OCI-LY7 (cell line): ENCODE measurements around the gene CCDC88B. TPM values are rescaled to one million over a fixed set of nuclear protein-coding genes. Genes with fewer than 3 reads are reported as not detected.

Source experiments
- BruUV-seq: library from RNA; stranded (reverse); fragments of 400-500 nt; replicated peaks from 2 replicates; lab custom pipeline; 2021; lab: Mats Ljungman, UMichigan
- CTCF ChIA-PET: fragments of 300-600 bp; sonication (Branson Sonifier 250); formaldehyde crosslinking; loops from one replicate; lab custom pipeline; 2022; ENCODE audit warnings: antibody characterized with exemption; ENCODE audit not compliant: unreplicated experiment; lab: Charles Lee
- POLR2A ChIA-PET: fragments of 300-600 bp; sonication (Branson Sonifier 250); formaldehyde crosslinking; loops from one replicate; lab custom pipeline; 2022; ENCODE audit warnings: antibody characterized with exemption; lab: Charles Lee
- DNase-seq: peaks from one replicate; pipeline ENCODE4 v3.0.0-alpha.2; 2015; ENCODE audit warnings: low spot score
- H2AFZ ChIP-seq: fragments of 200-600 bp; sonication (generic), shearing (Covaris generic); 2 replicates; pipeline ENCODE4 v1.6.1; 2014; ENCODE audit warnings: mild to moderate bottlenecking, antibody characterized with exemption, low read length, moderate library complexity
- H3K27ac ChIP-seq: fragments of 200-600 bp; sonication (generic); 2 replicates; pipeline ENCODE4 v1.5.1; 2014; ENCODE audit warnings: mixed run types, low read depth, mild to moderate bottlenecking, moderate library complexity, low read length, inconsistent platforms; ENCODE audit not compliant: poor library complexity, severe bottlenecking
- H3K36me3 ChIP-seq: fragments of 200-600 bp; sonication (generic); 2 replicates; pipeline ENCODE4 v1.6.1; 2014; ENCODE audit warnings: mild to moderate bottlenecking, antibody characterized with exemption, low read length, moderate library complexity, mixed read lengths; ENCODE audit not compliant: insufficient read depth
- H3K4me1 ChIP-seq: fragments of 200-600 bp; sonication (generic); 2 replicates; pipeline ENCODE4 v1.5.1; 2014; ENCODE audit warnings: mild to moderate bottlenecking, low read length; ENCODE audit not compliant: insufficient read depth, poor library complexity, severe bottlenecking
- H3K4me2 ChIP-seq: fragments of 200-600 bp; sonication (generic); 2 replicates; pipeline ENCODE4 v1.6.1; 2014; ENCODE audit warnings: mild to moderate bottlenecking, low read length
- H3K4me3 ChIP-seq: fragments of 200-600 bp; sonication (generic); 2 replicates; pipeline ENCODE4 v1.5.1; 2014; ENCODE audit warnings: mild to moderate bottlenecking, low read depth, low read length; ENCODE audit not compliant: poor library complexity, severe bottlenecking
- H3K79me2 ChIP-seq: fragments of 200-600 bp; sonication (generic); 2 replicates; pipeline ENCODE4 v1.6.1; 2016; ENCODE audit warnings: low read depth, mild to moderate bottlenecking, low read length, moderate library complexity, mixed read lengths; ENCODE audit not compliant: insufficient read depth
- H3K9me2 ChIP-seq: fragments of 200-600 bp; sonication (generic); 2 replicates; pipeline ENCODE4 v1.6.1; 2016; ENCODE audit warnings: mild to moderate bottlenecking, low read length, mixed read lengths; ENCODE audit not compliant: insufficient read depth
- H3K9me3 ChIP-seq: fragments of 200-600 bp; sonication (generic); 2 replicates; pipeline ENCODE4 v1.6.1; 2014; ENCODE audit warnings: mild to moderate bottlenecking, mixed run types, low read length, mixed read lengths
- H4K20me1 ChIP-seq: fragments of 200-600 bp; sonication (generic); 2 replicates; pipeline ENCODE4 v1.6.1; 2014; ENCODE audit warnings: mild to moderate bottlenecking, antibody characterized with exemption, low read length, moderate library complexity, mixed read lengths; ENCODE audit not compliant: insufficient read depth
- EZH2phosphoT487 ChIP-seq: fragments of 200-600 bp; sonication (generic); IDR thresholded peaks from 2 replicates; pipeline ENCODE4 v1.6.1; 2018; ENCODE audit warnings: low read depth, borderline replicate concordance, mild to moderate bottlenecking, mixed run types, antibody characterized with exemption, low read length, moderate library complexity, mixed read lengths
- intact Hi-C: fragments of 100-400 bp; cut with micrococcal nuclease; formaldehyde crosslinking; loops from one replicate; pipeline ENCODE4 v1.10.0; 2022; ENCODE audit not compliant: unreplicated experiment
- total RNA-seq, 2 experiments: library from RNA; depleted of rRNA in 1 of 2; stranded (reverse); fragments of >200 nt in 1 of 2; shearing (Covaris generic) in 1 of 2; gene quantifications; 2 replicates each; pipeline ENCODE4 v1.2.3, GENCODE V29; 2014 to 2022
- TF ChIP-seq, protein P1 (sequence below): fragments of 200-600 bp; sonication (generic); conservative IDR thresholded peaks from 2 replicates; pipeline ENCODE4 v1.5.1; 2014; ENCODE audit warnings: mild to moderate bottlenecking, antibody characterized with exemption, low read length, moderate library complexity, mixed read lengths

The CCDC88B gene
- total RNA-seq, 2 experiments from 2014 or later = 40.7 to 67.2 TPM

DNA sequence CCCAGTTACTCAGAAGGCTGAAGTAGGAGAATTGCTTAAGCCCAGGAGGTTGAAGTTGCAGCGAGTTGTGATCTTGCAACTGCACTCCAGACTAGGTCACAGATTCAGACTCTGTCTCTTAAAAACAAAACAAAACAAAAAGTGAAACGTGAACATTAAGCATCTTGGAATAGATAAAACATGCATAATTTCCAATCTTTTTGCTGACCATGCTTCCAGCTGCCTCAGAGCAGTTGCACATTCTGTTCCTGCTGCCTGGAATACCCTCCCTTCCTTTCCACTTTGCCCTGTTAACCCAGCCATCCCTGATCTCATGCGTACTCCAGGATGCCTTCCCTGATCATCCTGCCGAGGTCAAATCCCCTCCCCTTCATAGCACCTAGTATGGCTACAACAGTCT, 718 bp upstream of the CCDC88B start:
- Histone ChIP-seq H3K9me2 (no peaks in the 10 kb centered on the region), H4K20me1 (no peaks in the 10 kb centered on the region), H2AFZ (no peak overlapping the region; the same call in 1 of the 2 replicates), H3K27ac (peak overlapping the region; percentile 80), H3K4me3 (peak overlapping the region; percentile 74), H3K79me2 (peaks cover 10% of the 10 kb centered on the region; the same call in 1 of the 2 replicates), H3K9me3 (no peaks in the 10 kb centered on the region), H3K36me3 (peaks cover 26% of the 10 kb centered on the region), H3K4me2 (peak overlapping the region; percentile 90), H3K4me1 (peaks cover 61% of the 10 kb centered on the region)
- DNase-seq = no peak
- ChIA-PET CTCF (no interaction called here), POLR2A (interaction anchor here (0.9 to 3.6 kb wide), 4 partner anchors 14 to 22 kb away, joined by 3 to 22 read pairs (median 7); partner anchors contain the start of genes PRDX5 and TRMT112)
- BruUV-seq = TSS peak; percentile 68
- TF ChIP-seq, protein P1, sequence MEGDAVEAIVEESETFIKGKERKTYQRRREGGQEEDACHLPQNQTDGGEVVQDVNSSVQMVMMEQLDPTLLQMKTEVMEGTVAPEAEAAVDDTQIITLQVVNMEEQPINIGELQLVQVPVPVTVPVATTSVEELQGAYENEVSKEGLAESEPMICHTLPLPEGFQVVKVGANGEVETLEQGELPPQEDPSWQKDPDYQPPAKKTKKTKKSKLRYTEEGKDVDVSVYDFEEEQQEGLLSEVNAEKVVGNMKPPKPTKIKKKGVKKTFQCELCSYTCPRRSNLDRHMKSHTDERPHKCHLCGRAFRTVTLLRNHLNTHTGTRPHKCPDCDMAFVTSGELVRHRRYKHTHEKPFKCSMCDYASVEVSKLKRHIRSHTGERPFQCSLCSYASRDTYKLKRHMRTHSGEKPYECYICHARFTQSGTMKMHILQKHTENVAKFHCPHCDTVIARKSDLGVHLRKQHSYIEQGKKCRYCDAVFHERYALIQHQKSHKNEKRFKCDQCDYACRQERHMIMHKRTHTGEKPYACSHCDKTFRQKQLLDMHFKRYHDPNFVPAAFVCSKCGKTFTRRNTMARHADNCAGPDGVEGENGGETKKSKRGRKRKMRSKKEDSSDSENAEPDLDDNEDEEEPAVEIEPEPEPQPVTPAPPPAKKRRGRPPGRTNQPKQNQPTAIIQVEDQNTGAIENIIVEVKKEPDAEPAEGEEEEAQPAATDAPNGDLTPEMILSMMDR = no peak
- no peak for TF ChIP-seq EZH2phosphoT487
- intact Hi-C loops = no loop called here

DNA sequence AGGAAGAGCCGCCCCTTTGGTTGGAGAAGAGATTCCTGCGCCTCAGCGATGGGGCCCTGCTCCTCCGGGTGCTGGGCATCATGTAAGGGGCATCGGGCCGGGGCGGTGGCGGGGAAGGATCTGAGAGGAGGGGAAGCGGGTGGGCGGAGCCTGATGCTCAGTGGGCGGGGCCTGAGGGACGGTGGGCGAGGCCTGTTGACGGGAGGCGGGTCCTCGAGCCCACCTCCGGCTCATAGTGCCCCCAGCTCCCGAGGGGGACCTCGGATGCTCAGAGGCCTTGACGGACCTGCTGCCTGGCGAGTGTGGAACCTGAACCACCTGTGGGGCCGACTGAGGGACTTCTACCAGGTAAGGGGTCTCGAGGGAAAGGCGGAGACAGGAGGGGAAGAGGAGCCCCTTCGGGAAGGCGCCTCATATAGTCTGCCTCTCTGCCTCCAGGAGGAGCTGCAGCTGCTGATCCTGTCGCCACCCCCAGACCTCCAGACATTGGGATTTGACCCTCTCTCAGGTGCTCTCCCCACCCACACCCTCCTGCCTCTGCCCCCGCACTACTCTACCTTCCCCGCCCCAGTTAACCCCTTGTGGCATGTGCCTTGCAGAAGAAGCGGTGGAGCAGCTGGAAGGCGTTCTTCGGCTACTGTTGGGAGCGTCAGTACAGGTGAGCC, 799 bp downstream of the CCDC88B start:
- Histone ChIP-seq H3K79me2 (peaks cover 10% of the 10 kb centered on the region; the same call in 1 of the 2 replicates), H3K4me3 (peak overlapping the region; percentile 74), H3K4me2 (peak overlapping the region; percentile 90), H3K9me3 (no peaks in the 10 kb centered on the region), H3K9me2 (no peaks in the 10 kb centered on the region), H4K20me1 (no peaks in the 10 kb centered on the region), H3K36me3 (peaks cover 33% of the 10 kb centered on the region), H3K4me1 (peaks cover 49% of the 10 kb centered on the region), H2AFZ (peak overlapping the region; percentile 26; the same call in 1 of the 2 replicates), H3K27ac (peak overlapping the region; percentile 80)
- BruUV-seq = TSS peak; percentile 94
- ChIA-PET POLR2A (interaction anchor here (1.2 to 3.6 kb wide), 2 partner anchors 14 to 24 kb away, joined by 5 to 22 read pairs; partner anchors contain the start of genes PRDX5 and TRMT112), CTCF (interaction anchor here (0.5 to 1.4 kb wide), 3 partner anchors 19 to 438 kb away, joined by 3 to 5 read pairs (median 3); partner anchors contain the start of gene PRDX5)
- intact Hi-C loops = loop anchor here (1.0 to 2.0 kb wide), 3 partner anchors 22 to 70 kb away; partner anchors contain the start of genes ESRRA and PRDX5
- DNase-seq = peak; percentile 78
- TF ChIP-seq, protein P1 = peak; percentile 45; the same call in 1 of the 2 replicates
- TF ChIP-seq EZH2phosphoT487 = no peak
